GM12874 (cell line): ENCODE results near the gene PCGF1.

ENCODE experiments used
- TF ChIP-seq, protein P1 (sequence below): IDR thresholded peaks from 2 replicates; pipeline ENCODE4 v1.5.1; 2011; ENCODE audit warnings: low read depth, mild to moderate bottlenecking, control low read depth, low read length, moderate library complexity; ENCODE audit not compliant: insufficient read depth

PCGF1 gene

DNA sequence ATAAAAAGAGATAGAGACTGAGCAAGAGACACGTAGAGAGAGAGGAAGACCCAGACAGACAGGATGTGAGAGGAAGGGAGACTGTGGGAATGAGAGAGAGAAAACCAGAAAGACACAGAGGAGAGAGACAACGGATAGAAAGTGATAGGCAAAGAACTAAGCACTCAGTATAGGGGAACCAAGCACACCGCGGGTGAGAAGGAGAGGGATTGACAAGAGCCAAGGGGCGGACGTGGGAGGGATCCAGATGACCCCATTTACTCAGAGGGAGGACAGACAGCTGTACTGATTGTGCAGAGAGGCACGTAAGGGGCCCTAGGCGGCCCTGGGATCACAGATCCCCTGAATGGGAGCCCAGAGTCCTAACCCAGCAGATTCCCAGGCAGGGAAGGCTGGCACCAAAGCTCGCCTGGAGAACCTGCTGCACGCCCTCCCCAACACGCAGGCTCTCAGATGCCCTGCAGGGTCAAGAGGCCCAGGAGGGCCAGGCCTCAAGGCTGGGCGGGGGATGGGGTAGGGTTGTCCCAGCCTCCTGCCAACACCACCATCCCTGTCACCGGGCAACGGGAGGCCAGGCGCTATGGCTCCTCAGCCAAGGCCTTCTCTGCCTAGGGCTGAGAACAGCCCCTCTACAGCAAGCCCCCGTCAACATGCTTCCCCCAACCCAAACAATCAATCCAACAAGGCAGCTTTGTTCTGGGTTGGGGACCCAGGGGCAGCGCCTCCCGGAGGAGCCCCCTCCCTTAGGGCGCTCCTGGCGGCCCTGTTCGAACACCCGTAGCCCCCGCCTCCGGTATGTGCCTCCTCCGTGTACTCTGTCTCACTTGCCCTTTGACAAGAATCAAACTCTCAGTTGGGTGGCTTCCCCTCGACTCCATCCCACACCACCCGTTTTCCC lies 45.7 kb upstream of the PCGF1 start:
- TF ChIP-seq, protein P1, sequence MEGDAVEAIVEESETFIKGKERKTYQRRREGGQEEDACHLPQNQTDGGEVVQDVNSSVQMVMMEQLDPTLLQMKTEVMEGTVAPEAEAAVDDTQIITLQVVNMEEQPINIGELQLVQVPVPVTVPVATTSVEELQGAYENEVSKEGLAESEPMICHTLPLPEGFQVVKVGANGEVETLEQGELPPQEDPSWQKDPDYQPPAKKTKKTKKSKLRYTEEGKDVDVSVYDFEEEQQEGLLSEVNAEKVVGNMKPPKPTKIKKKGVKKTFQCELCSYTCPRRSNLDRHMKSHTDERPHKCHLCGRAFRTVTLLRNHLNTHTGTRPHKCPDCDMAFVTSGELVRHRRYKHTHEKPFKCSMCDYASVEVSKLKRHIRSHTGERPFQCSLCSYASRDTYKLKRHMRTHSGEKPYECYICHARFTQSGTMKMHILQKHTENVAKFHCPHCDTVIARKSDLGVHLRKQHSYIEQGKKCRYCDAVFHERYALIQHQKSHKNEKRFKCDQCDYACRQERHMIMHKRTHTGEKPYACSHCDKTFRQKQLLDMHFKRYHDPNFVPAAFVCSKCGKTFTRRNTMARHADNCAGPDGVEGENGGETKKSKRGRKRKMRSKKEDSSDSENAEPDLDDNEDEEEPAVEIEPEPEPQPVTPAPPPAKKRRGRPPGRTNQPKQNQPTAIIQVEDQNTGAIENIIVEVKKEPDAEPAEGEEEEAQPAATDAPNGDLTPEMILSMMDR, result no peak

DNA sequence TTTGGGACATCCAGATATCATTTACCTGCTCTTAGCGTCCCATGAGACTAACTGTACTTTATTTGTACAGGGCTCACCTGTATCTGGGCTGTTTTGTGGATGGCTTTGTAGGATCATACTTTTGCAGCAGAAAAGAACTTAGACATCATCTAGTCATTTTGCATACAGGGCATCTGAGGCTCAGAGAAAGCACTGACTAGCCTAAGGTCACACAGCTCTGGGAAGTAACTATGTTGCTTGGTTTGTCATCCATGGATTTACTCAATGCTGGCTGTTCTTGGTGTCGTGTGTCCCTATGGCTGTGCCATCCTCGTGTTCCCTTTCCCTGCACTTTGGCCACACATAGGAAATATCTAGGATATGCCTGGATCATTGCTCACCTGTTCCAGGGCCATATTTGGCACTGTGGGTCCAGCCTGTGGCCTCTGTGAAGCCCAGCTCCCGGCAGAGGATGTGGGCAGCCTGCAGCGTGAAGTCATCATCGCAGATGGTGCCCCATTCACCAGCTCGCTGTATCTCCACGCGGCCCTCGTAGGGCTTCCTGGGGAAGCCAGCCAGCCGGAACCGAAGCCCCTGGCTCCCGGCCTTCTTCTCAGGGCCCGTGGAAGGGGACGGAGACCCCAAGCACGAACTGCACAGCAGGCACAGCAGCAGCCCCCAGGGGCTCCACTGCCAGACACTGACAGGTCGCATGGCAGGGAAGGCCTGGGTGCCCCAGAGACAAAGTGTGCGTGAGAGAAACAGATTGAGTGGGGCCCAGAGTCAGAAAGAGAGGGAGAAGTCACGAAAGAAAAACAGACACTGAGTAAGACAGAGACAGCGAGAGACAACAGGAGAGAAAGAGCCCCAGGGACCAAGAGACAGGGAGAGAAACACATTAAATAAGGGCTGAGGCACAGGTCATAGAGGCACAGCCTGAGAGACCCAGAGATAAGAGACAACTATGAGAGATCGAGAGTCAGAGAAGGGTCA lies 44.7 kb upstream of the PCGF1 start:
- TF ChIP-seq, protein P1, result no peak

DNA sequence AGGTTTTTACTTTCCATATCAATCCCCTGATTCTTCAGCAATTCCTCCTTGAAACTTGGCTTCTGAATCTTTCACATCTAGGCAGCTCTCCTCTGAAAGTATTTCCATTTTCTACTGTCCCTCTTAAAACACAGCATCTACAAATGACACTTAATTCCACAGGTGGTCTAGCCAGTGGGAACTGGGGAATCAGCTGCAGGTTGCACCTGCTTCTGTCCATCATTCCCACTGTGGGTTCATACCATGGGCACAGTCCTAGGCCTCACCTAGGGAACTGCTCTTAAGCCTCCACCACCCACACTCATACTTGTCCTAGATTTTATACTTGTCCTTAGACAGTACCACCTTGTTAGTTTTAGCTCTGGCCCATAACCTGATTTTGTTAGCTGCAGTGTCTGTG lies 44.0 kb upstream of the PCGF1 start:
- TF ChIP-seq, protein P1, result no peak

DNA sequence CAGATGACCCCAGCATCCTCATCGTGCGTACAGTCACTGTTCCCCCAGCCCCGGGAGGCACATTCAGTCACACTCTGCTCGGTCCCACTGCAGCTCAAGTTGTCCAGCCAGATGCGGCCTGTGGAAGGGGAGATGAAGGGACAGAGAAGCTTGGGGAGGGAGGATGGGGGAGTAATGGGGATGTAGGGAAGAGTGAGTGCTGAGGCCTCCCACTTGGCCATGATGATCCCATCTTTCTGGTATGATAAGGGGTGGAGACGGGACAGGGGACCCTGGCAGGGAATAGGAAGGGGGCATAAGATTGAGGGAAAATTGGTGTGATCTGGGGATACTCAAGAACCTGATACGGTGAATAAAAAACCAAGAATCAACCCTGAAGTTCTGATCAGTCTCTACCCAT lies 42.7 kb upstream of the PCGF1 start:
- TF ChIP-seq, protein P1, result no peak

DNA sequence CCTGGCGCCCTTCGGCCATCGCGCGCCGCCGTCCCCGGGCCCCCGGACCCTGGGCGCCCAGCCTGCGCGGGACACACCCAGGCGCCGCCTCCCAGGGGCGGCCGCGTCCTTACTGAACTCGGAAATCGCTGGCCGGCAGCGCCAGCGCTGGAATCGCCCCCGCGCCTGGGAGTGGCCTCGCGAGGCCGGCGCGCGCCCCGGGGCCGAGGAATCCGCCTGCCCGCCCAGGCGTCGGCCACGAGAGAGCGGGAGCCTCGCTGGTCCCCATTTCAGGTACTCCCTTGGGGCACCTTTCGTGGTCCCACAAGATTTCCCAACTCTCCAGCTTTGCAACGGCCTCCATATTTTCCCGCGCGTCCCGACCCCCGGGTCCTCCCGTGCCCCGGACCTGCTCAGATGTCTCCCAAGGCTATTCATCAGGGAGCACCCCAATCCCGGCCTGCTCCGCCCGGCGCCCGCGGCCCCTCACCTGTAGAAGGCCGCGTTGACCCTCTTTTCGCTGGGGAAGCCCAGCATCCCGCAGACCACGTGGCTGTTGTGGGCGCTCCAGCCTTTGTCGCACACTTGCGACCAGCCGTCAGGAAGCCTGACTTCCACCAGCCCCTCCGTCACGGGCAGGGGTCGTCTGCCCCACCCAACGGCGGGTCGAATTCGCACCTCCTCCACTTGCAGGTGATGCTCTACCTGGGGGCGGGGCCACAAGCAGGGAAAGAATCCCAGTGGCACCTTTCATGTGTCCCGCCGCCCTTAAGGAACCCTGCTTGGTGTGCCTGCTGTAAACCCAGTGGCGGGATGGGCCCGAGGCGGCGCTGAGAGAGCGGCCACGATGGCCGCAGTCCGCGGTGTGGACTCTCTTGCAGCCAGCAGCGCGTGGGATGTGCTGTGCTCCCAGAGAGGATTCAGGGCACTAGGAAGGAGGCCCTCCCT lies 41.7 kb upstream of the PCGF1 start:
- TF ChIP-seq, protein P1, result no peak

DNA sequence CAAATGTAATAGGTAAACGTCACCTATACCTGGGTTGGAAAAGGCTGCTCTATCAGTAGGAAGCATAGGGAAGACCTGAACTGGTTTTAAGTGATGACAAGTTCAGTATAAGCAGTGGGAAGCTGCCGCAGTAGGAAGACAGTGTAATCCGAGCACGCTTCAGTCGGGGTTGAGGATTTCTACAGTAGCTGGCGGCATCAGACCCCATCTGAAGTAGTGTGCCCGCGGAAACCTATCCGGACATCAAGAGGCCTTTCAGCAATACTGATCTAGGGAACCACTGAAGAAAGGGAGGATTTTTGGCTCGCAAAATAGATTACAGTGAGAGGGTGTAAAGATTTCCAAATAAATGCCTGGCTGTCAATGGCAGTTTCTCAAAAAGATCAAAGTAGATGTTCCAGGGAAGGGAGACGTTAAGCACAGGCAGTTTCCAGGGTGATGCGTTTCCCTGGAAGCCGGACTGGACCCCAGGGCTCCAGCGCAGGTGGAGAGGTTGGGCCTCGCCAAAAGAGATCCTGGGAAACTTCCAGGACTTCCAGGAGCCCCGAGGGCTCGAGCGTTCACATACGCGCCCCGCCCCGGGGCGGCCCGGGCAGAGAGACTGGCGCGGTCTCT lies 40.9 kb upstream of the PCGF1 start:
- TF ChIP-seq, protein P1, result no peak
